ENCODE measurements around the gene CPSF4.
"Not testable (repeated sequence)": the region's sequence is repeated elsewhere in the genome, so short reads cannot be mapped to it uniquely, and the experiment has no call there.

The CPSF4 gene

DNA sequence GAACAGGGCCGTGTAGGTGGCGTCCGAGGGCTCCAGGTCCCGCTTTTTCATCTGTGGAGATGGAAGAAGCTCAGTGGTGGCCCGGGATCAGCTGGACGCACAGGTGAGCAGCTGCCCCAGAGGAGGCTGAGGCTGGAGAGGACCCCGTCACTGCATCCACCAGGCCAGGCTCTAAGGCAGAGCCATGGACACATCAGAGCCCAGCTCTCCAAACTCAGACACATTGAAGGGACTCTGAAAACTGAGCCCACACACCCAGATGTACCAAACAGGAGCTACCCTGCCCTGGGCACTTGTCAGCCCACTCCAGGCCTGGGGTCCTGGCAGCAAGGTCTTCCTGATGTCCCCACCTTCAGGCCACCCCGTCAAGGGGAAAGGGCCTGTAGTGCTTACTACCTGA lies 9.0 kb upstream of the CPSF4 start:
- no peaks in the 10 kb centered on the region for H3K4me1 ChIP-seq (ENCODE audit: control insufficient read depth, insufficient read depth, low read length)
- H3K9me3 ChIP-seq (ENCODE audit: control insufficient read depth, insufficient read depth, low read length) = no peaks in the 10 kb centered on the region
- H3K4me3 ChIP-seq (ENCODE audit: low read depth, low read length) = no peak overlapping the region
- no peaks in the 10 kb centered on the region for H3K27me3 ChIP-seq (ENCODE audit: control insufficient read depth, insufficient read depth, low read length)
- H3K9ac ChIP-seq (ENCODE audit: low read depth, low read length) = no peak overlapping the region
- peaks cover 50% of the 10 kb centered on the region for H3K36me3 ChIP-seq (ENCODE audit: control insufficient read depth, insufficient read depth, low read length)

DNA sequence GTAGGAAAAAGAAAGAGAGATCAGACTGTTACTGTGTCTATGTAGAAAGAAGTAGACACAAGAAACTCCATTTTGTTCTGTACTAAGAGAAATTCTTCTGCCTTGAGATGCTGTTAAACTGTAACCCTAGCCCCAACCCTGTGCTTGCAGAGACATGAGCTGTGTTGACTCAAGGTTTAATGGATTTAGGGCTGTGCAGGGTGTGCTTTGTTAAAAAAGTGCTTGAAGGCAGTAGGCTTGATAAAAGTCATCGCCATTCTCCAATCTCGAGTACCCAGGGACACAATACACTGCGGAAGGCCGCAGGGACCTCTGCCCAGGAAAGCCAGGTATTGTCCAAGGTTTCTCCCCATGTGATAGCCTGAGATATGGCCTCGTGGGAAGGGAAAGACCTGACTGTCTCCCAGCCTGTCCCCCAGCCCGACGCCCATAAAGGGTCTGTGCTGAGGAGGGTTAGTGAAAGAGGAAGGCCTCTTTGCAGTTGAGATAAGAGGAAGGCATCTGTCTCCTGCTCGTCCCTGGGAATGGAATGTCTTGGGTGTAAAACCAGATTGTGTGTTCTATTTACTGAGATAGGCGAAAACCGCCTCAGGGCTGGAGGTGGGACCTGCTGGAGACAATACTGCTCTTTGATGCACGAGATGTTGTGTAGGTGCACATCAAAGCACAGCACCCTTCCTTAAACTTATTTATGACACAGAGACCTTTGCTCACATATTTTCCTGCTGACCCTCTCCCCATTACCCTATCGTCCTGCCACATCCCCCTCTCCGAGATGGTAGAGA lies 6.8 kb upstream of the CPSF4 start:
- H3K27me3 ChIP-seq (ENCODE audit: control insufficient read depth, insufficient read depth, low read length); H3K9me3 ChIP-seq (ENCODE audit: control insufficient read depth, insufficient read depth, low read length); H3K9ac ChIP-seq (ENCODE audit: low read depth, low read length); H3K4me3 ChIP-seq (ENCODE audit: low read depth, low read length); H3K4me1 ChIP-seq (ENCODE audit: control insufficient read depth, insufficient read depth, low read length): not testable (repeated sequence)
- peaks cover 46% of the 10 kb centered on the region for H3K36me3 ChIP-seq (ENCODE audit: control insufficient read depth, insufficient read depth, low read length)

DNA sequence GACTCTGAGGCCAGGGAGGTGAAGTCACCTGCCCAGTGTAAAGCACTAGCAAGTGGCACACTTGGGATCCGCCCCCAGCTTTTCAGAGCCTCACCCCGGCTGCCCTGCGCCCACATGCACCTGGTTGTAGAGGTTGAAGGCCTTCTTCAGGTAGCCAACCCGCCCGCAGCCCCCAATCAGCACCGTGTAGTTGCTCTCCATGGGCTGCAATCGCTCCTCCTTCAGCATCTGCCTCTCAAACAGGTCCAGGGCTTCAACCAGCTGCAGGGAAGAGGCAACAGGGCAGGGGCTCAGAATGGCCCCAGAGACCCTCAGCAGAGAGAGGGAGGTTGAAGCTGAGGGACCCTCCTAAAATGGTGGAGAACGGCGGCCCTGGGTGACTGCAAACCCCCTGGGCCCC lies 5.6 kb upstream of the CPSF4 start:
- Histone ChIP-seq H3K9ac (ENCODE audit: low read depth, low read length) (no peak overlapping the region), H3K4me1 (ENCODE audit: control insufficient read depth, insufficient read depth, low read length) (no peaks in the 10 kb centered on the region), H3K4me3 (ENCODE audit: low read depth, low read length) (no peak overlapping the region), H3K9me3 (ENCODE audit: control insufficient read depth, insufficient read depth, low read length) (no peaks in the 10 kb centered on the region), H3K36me3 (ENCODE audit: control insufficient read depth, insufficient read depth, low read length) (peaks cover 46% of the 10 kb centered on the region), H3K27me3 (ENCODE audit: control insufficient read depth, insufficient read depth, low read length) (no peaks in the 10 kb centered on the region)

- Histone ChIP-seq H3K9ac (ENCODE audit: low read depth, low read length) (peak overlapping the region; percentile 88), H3K27me3 (ENCODE audit: control insufficient read depth, insufficient read depth, low read length) (no peaks in the 10 kb centered on the region), H3K9me3 (ENCODE audit: control insufficient read depth, insufficient read depth, low read length) (no peaks in the 10 kb centered on the region), H3K4me3 (ENCODE audit: low read depth, low read length) (peak overlapping the region; percentile 96), H3K36me3 (ENCODE audit: control insufficient read depth, insufficient read depth, low read length) (peaks cover 18% of the 10 kb centered on the region), H3K4me1 (ENCODE audit: control insufficient read depth, insufficient read depth, low read length) (peaks cover 3% of the 10 kb centered on the region)
These were observed 684 bp upstream of the CPSF4 start for GRCh38 chr7:99437946-99438572.

DNA sequence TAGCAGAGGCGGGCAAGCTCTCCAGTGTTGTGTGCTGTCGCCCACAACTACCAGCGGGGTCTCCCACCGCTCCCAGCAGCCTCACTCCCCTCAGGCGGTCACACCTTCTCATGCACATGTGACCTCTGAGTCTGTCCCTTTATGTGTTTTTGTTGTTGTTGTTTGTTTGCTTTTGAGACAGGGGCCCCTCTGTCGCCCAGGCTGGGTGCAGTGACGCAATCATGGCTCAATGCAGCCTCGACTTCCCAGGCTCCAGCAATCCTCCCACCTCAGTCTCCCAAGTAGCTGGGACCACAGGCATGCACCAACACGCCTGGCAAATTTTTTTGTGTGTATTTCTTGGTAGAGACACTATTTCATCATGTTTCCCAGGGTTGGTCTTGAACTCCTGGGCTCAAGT lies 1.5 kb downstream of the CPSF4 start:
- Histone ChIP-seq H3K27me3 (ENCODE audit: control insufficient read depth, insufficient read depth, low read length) (no peaks in the 10 kb centered on the region), H3K36me3 (ENCODE audit: control insufficient read depth, insufficient read depth, low read length) (peaks cover 21% of the 10 kb centered on the region), H3K4me1 (ENCODE audit: control insufficient read depth, insufficient read depth, low read length) (peaks cover 3% of the 10 kb centered on the region), H3K4me3 (ENCODE audit: low read depth, low read length) (peak overlapping the region; percentile 96), H3K9ac (ENCODE audit: low read depth, low read length) (no peak overlapping the region), H3K9me3 (ENCODE audit: control insufficient read depth, insufficient read depth, low read length) (no peaks in the 10 kb centered on the region)

- Histone ChIP-seq H3K9me3 (ENCODE audit: control insufficient read depth, insufficient read depth, low read length) (no peaks in the 10 kb centered on the region), H3K4me1 (ENCODE audit: control insufficient read depth, insufficient read depth, low read length) (peaks cover 3% of the 10 kb centered on the region), H3K4me3 (ENCODE audit: low read depth, low read length) (no peak overlapping the region), H3K36me3 (ENCODE audit: control insufficient read depth, insufficient read depth, low read length) (peaks cover 48% of the 10 kb centered on the region), H3K9ac (ENCODE audit: low read depth, low read length) (no peak overlapping the region), H3K27me3 (ENCODE audit: control insufficient read depth, insufficient read depth, low read length) (no peaks in the 10 kb centered on the region)
These were observed 7.4 kb downstream of the CPSF4 start for GRCh38 chr7:99446096-99446495.

- no peak overlapping the region for H3K4me3 ChIP-seq (ENCODE audit: low read depth, low read length)
- H3K36me3 ChIP-seq (ENCODE audit: control insufficient read depth, insufficient read depth, low read length) = peaks cover 62% of the 10 kb centered on the region
- no peaks in the 10 kb centered on the region for H3K9me3 ChIP-seq (ENCODE audit: control insufficient read depth, insufficient read depth, low read length)
- no peak overlapping the region for H3K9ac ChIP-seq (ENCODE audit: low read depth, low read length)
- H3K4me1 ChIP-seq (ENCODE audit: control insufficient read depth, insufficient read depth, low read length) = no peaks in the 10 kb centered on the region
- H3K27me3 ChIP-seq (ENCODE audit: control insufficient read depth, insufficient read depth, low read length) = no peaks in the 10 kb centered on the region
These were observed 9.2 kb downstream of the CPSF4 start for GRCh38 chr7:99447943-99448342.

GRCh38 chr7:99448855-99449254 lies 10.1 kb downstream of the CPSF4 start:
- H3K4me1 ChIP-seq (ENCODE audit: control insufficient read depth, insufficient read depth, low read length) = no peaks in the 10 kb centered on the region
- peaks cover 66% of the 10 kb centered on the region for H3K36me3 ChIP-seq (ENCODE audit: control insufficient read depth, insufficient read depth, low read length)
- no peaks in the 10 kb centered on the region for H3K9me3 ChIP-seq (ENCODE audit: control insufficient read depth, insufficient read depth, low read length)
- H3K27me3 ChIP-seq (ENCODE audit: control insufficient read depth, insufficient read depth, low read length) = no peaks in the 10 kb centered on the region
- no peak overlapping the region for H3K4me3 ChIP-seq (ENCODE audit: low read depth, low read length)
- H3K9ac ChIP-seq (ENCODE audit: low read depth, low read length) = no peak overlapping the region

DNA sequence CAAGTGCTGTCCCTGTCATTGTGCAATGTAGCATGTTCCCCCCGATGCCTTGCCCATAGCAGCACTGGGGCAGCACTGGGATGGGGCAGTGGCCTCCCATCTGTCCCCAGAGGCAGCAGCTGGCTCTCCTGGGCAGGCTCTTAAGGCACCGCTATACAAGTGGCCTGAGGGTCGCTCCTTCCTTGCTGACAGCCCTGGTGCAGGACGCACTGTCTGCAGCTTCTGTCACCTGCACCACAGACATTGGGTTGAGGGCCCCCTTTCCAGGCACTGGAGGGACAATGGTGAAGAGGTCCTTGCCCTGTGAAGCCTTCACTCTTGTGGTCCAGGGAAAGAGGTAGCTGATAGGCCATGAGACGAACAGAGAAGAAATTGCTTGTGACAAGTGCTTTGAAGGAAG lies 10.6 kb downstream of the CPSF4 start:
- Histone ChIP-seq H3K36me3 (ENCODE audit: control insufficient read depth, insufficient read depth, low read length) (peaks cover 67% of the 10 kb centered on the region), H3K4me1 (ENCODE audit: control insufficient read depth, insufficient read depth, low read length) (no peaks in the 10 kb centered on the region), H3K9me3 (ENCODE audit: control insufficient read depth, insufficient read depth, low read length) (no peaks in the 10 kb centered on the region), H3K9ac (ENCODE audit: low read depth, low read length) (no peak overlapping the region), H3K4me3 (ENCODE audit: low read depth, low read length) (no peak overlapping the region), H3K27me3 (ENCODE audit: control insufficient read depth, insufficient read depth, low read length) (no peaks in the 10 kb centered on the region)

GRCh38 chr7:99451936-99452335 lies 13.2 kb downstream of the CPSF4 start:
- Histone ChIP-seq H3K36me3 (ENCODE audit: control insufficient read depth, insufficient read depth, low read length) (peaks cover 83% of the 10 kb centered on the region), H3K9ac (ENCODE audit: low read depth, low read length) (no peak overlapping the region), H3K9me3 (ENCODE audit: control insufficient read depth, insufficient read depth, low read length) (no peaks in the 10 kb centered on the region), H3K4me1 (ENCODE audit: control insufficient read depth, insufficient read depth, low read length) (no peaks in the 10 kb centered on the region), H3K4me3 (ENCODE audit: low read depth, low read length) (no peak overlapping the region), H3K27me3 (ENCODE audit: control insufficient read depth, insufficient read depth, low read length) (no peaks in the 10 kb centered on the region)

DNA sequence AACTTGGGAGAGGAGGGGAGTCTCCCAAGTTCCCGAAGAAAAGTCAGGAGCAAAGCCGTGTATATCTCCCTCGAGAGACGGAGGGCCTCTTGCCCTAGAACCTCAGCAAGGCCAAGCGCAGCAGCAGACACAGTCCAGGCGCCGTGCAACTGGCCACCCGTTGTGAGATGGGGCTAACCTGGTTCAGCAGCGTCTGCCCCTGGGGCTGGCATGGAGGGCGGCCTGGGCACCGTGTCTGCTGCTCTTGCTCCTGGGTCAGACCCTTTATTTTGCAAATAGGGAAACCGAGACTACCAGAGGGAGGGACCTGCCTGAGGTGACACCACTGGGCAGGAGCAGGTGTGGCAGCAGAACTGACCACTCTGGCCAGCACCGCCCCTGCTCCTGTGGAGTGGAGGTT lies 13.8 kb downstream of the CPSF4 start:
- Histone ChIP-seq H3K9ac (ENCODE audit: low read depth, low read length) (no peak overlapping the region), H3K4me1 (ENCODE audit: control insufficient read depth, insufficient read depth, low read length) (no peaks in the 10 kb centered on the region), H3K9me3 (ENCODE audit: control insufficient read depth, insufficient read depth, low read length) (no peaks in the 10 kb centered on the region), H3K27me3 (ENCODE audit: control insufficient read depth, insufficient read depth, low read length) (no peaks in the 10 kb centered on the region), H3K36me3 (ENCODE audit: control insufficient read depth, insufficient read depth, low read length) (peaks cover 87% of the 10 kb centered on the region), H3K4me3 (ENCODE audit: low read depth, low read length) (no peak overlapping the region)

DNA sequence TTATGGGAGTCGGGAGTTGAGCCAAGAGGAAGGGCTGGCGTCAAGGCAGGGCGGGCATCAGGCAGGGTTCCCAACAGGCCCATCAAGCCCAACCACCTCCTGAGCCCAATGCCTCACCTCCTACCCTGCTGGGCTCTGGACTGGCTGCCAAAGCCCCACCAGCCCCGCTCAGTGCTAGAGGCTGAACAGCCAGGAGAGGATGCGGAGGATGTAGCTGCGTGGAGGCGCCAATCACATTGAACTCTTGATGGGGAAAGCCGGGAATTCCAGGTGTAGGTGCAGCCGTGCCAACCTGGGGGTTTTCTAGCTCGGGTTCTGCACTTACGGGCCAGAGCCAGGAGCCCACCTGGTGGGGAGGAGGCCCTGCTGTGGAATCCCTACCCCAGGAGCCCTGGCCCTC lies 14.4 kb downstream of the CPSF4 start:
- peaks cover 88% of the 10 kb centered on the region for H3K36me3 ChIP-seq (ENCODE audit: control insufficient read depth, insufficient read depth, low read length)
- no peaks in the 10 kb centered on the region for H3K4me1 ChIP-seq (ENCODE audit: control insufficient read depth, insufficient read depth, low read length)
- no peak overlapping the region for H3K4me3 ChIP-seq (ENCODE audit: low read depth, low read length)
- no peaks in the 10 kb centered on the region for H3K9me3 ChIP-seq (ENCODE audit: control insufficient read depth, insufficient read depth, low read length)
- no peaks in the 10 kb centered on the region for H3K27me3 ChIP-seq (ENCODE audit: control insufficient read depth, insufficient read depth, low read length)
- H3K9ac ChIP-seq (ENCODE audit: low read depth, low read length) = no peak overlapping the region
